ENCODE results near the gene HSPG2. TPM values are rescaled to one million over a fixed set of nuclear protein-coding genes. Genes with fewer than 3 reads are reported as not detected.

Gene HSPG2
- total and polyA plus RNA-seq, 12 donors = 38.7 to 558 (median 273) TPM

DNA sequence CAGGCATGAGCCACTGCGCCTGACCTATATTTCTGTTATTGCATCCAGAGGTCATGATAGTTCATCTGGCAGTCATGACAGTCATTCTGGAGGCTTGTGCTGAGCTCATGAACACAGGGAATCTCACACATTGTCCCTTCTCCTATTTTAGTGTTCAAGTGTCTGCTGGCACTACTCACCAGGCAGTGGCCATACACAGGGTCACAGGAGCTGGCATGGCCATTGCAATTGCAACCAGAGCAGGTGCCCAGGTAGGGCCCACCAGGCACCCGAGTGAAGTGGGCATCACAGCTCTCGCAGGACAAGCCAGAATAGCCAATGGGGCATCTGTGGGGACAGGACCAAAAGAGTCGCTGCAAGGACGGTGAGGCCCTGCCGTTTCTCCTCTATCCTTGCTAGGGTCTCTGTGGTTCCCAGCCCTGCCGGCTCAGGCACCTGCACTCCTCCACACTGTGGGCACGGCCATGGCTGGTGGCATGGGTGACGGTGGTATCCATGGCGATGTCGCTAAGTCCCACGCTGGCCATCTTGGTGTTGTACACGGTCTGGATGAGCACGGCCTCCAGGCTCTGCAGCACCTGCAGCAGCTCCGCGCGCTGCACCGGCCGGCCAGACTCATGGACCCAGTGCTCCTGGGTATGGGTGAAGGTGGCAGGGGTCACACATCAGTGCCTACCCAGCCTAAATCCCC, 57.0 kb downstream of the HSPG2 start:
- Histone ChIP-seq H3K4me1 (replicated peaks in 1 of 2) (no peaks in the 10 kb centered on the region), H3K27ac (no peak overlapping the region), H3K36me3 (replicated peaks in 1 of 2) (peaks cover 0 to 77% of the 10 kb centered on the region in 2 donors), H3K9me3 (replicated peaks in 1 of 3) (no peaks in the 10 kb centered on the region), H3K4me3 (no peak overlapping the region), H3K27me3 (no peaks in the 10 kb centered on the region)
- WGBS, 4 donors = 87 to 100% (median 95%) methylated on average over 1 to 19 of the region's 19 CpGs
- intact Hi-C loops (cut with DNase I) = no loop called here
- no peak for TF ChIP-seq CTCF (IDR thresholded peaks at IDR 0.05)
- TF ChIP-seq POLR2A (IDR thresholded peaks at IDR 0.05) = no peak
- DNase-seq = no peak

- H3K36me3 ChIP-seq (replicated peaks in 1 of 2) = peaks cover 0 to 77% of the 10 kb centered on the region in 2 donors
- intact Hi-C loops (cut with DNase I) = no loop called here
- 77 to 94% (median 79%) methylated on average over 2 to 11 of the region's 11 CpGs for WGBS, 4 donors
- H3K9me3 ChIP-seq (replicated peaks in 1 of 3) = no peaks in the 10 kb centered on the region
- H3K4me1 ChIP-seq (replicated peaks in 1 of 2) = no peaks in the 10 kb centered on the region
- H3K4me3 ChIP-seq = no peak overlapping the region
- no peak for DNase-seq
- no peaks in the 10 kb centered on the region for H3K27me3 ChIP-seq
- H3K27ac ChIP-seq = no peak overlapping the region
- TF ChIP-seq CTCF (IDR thresholded peaks at IDR 0.05) (no peak), POLR2A (IDR thresholded peaks at IDR 0.05) (no peak)
Observed at GRCh38 chr1:21878840-21879478, 58.2 kb downstream of the HSPG2 start.

DNA sequence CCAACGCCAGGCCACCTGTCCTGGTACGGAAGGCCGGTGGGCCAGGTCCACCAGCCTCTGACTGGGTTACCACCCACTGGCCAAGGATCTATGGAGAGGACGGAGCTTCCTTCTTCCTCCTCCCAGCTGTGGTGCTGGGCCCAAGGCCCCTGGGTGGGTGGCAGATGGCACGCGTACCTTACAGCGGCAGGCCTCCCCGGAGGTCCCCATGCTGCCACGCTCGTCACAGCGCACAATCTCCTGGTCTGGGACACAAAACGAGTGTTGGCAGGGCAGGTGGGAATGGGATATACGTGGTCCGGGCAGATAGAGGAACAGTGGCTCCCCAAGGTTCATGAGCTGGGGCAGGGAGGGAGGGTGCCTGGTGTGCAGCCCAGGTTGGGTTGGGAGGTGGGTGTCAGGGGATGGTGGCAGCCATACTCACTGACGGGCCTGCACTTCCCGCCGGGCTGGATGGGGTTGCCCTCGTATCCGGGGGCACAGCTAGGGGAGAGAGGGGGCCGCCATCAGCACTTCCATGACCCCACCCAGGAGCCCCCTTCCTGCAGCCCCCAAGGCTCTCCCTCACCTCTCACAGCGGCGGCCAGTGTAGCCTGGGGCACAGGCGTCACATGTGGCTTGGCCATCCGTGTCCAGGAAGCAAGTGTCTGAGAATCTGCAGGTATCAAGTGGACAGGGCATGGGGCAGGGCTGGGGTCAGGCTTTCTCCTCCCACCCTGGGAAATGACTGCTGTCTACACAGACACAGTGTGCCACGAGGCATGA, 58.9 kb downstream of the HSPG2 start:
- intact Hi-C loops (cut with DNase I) = no loop called here
- H3K27ac ChIP-seq = no peak overlapping the region
- no peaks in the 10 kb centered on the region for H3K27me3 ChIP-seq
- no peaks in the 10 kb centered on the region for H3K9me3 ChIP-seq (replicated peaks in 1 of 3)
- WGBS, 4 donors = 92 to 96% (median 93%) methylated on average over 14 to 25 of the region's 25 CpGs
- no peak for TF ChIP-seq POLR2A (IDR thresholded peaks at IDR 0.05)
- TF ChIP-seq CTCF (IDR thresholded peaks at IDR 0.05) = no peak
- no peak for DNase-seq
- H3K4me3 ChIP-seq = no peak overlapping the region
- H3K4me1 ChIP-seq (replicated peaks in 1 of 2) = no peaks in the 10 kb centered on the region
- peaks cover 0 to 79% of the 10 kb centered on the region in 2 donors for H3K36me3 ChIP-seq (replicated peaks in 1 of 2)

GRCh38 chr1:21876267-21876666, 60.8 kb downstream of the HSPG2 start:
- H3K9me3 ChIP-seq (replicated peaks in 1 of 3) = no peaks in the 10 kb centered on the region
- no peak for DNase-seq
- WGBS, 4 donors = 85 to 90% (median 88%) methylated on average over 2 to 16 of the region's 16 CpGs
- no peak overlapping the region for H3K4me3 ChIP-seq
- intact Hi-C loops (cut with DNase I) = no loop called here
- no peaks in the 10 kb centered on the region for H3K27me3 ChIP-seq
- H3K4me1 ChIP-seq (replicated peaks in 1 of 2) = no peaks in the 10 kb centered on the region
- H3K36me3 ChIP-seq (replicated peaks in 1 of 2) = peaks cover 0 to 95% of the 10 kb centered on the region in 2 donors
- no peak for TF ChIP-seq CTCF (IDR thresholded peaks at IDR 0.05)
- no peak for TF ChIP-seq POLR2A (IDR thresholded peaks at IDR 0.05)
- no peak overlapping the region for H3K27ac ChIP-seq
